WERI-Rb-1 (cell line): ENCODE results near the gene MAD1L1.
"Not testable (repeated sequence)": the region's sequence is repeated elsewhere in the genome, so short reads cannot be mapped to it uniquely, and the experiment has no call there.

Source experiments
- DNase-seq: peaks from one replicate; pipeline ENCODE4 v3.0.0-alpha.2; 2020
- H3K27ac ChIP-seq: fragments of 250-450 bp; sonication (Bioruptor Pico); 2 replicates; pipeline ENCODE4 v1.5.1; 2020; ENCODE audit warnings: mild to moderate bottlenecking, moderate library complexity
- H3K27me3 ChIP-seq: fragments of 250-450 bp; sonication (Bioruptor Pico); 2 replicates; pipeline ENCODE4 v1.5.1; 2021; ENCODE audit warnings: mild to moderate bottlenecking, low read depth, moderate library complexity; ENCODE audit not compliant: insufficient read depth, severe bottlenecking
- H3K36me3 ChIP-seq: fragments of 250-450 bp; sonication (Bioruptor Pico); 2 replicates; pipeline ENCODE4 v1.5.1; 2020; ENCODE audit warnings: mild to moderate bottlenecking, moderate library complexity
- H3K4me3 ChIP-seq: 2 replicates; pipeline ENCODE4 v1.5.1; 2011; ENCODE audit warnings: low read depth, mild to moderate bottlenecking, control low read depth, low read length
- H3K9me3 ChIP-seq: fragments of 250-450 bp; sonication (Bioruptor Pico); 2 replicates; pipeline ENCODE4 v1.5.1; 2021; ENCODE audit warnings: mild to moderate bottlenecking, moderate library complexity; ENCODE audit not compliant: severe bottlenecking
- CTCF ChIP-seq: IDR thresholded peaks from 2 replicates; pipeline ENCODE4 v1.5.1; 2011; ENCODE audit warnings: low read depth, mild to moderate bottlenecking, control low read depth, inconsistent platforms, low read length

Gene MAD1L1

GRCh38 chr7:2164646-2165045, 68.1 kb downstream of the MAD1L1 start:
- DNase-seq = no peak
- Histone ChIP-seq H3K27me3 (no peaks in the 10 kb centered on the region), H3K36me3 (peaks cover 9% of the 10 kb centered on the region), H3K4me3 (no peak overlapping the region), H3K9me3 (no peaks in the 10 kb centered on the region), H3K27ac (no peak overlapping the region)
- TF ChIP-seq CTCF = no peak

- no peak for TF ChIP-seq CTCF
- Histone ChIP-seq H3K36me3 (peaks cover 9% of the 10 kb centered on the region), H3K27ac (no peak overlapping the region), H3K4me3 (no peak overlapping the region), H3K27me3 (no peaks in the 10 kb centered on the region), H3K9me3 (no peaks in the 10 kb centered on the region)
- no peak for DNase-seq
These were observed 68.9 kb downstream of the MAD1L1 start for GRCh38 chr7:2163600-2164555.

GRCh38 chr7:2162959-2163358, 69.8 kb downstream of the MAD1L1 start:
- H3K27ac ChIP-seq = no peak overlapping the region
- no peaks in the 10 kb centered on the region for H3K9me3 ChIP-seq
- H3K4me3 ChIP-seq = no peak overlapping the region
- peaks cover 4% of the 10 kb centered on the region for H3K36me3 ChIP-seq
- TF ChIP-seq CTCF = no peak
- no peaks in the 10 kb centered on the region for H3K27me3 ChIP-seq
- DNase-seq = no peak

- H3K27me3 ChIP-seq, DNase-seq, H3K36me3 ChIP-seq, H3K4me3 ChIP-seq, H3K9me3 ChIP-seq: not testable (repeated sequence)
- 0 out of 2 replicates have a peak overlapping the region, but pooled peaks have one; percentile 4 for H3K27ac ChIP-seq
These were observed 70.5 kb downstream of the MAD1L1 start for GRCh38 chr7:2162004-2162902.

GRCh38 chr7:2159176-2159520, 73.6 kb downstream of the MAD1L1 start:
- no peak overlapping the region for H3K4me3 ChIP-seq
- no peak for DNase-seq
- no peaks in the 10 kb centered on the region for H3K27me3 ChIP-seq
- no peak overlapping the region for H3K27ac ChIP-seq
- no peak for TF ChIP-seq CTCF
- peaks cover 8% of the 10 kb centered on the region; the same call in 1 of the 2 replicates for H3K36me3 ChIP-seq
- no peaks in the 10 kb centered on the region for H3K9me3 ChIP-seq
